HUES48 (cell line): ENCODE data around the gene G6PC1.
"Not testable (repeated sequence)": the region's sequence is repeated elsewhere in the genome, so short reads cannot be mapped to it uniquely, and the experiment has no call there.

ENCODE experiments used
- H3K27ac ChIP-seq: one replicate; pipeline ENCODE4 v1.7.0; 2013; ENCODE audit warnings: low read depth, low read length, inconsistent platforms
- H3K27me3 ChIP-seq: 2 replicates; pipeline ENCODE4 v1.6.1; 2013; ENCODE audit warnings: mild to moderate bottlenecking, low read length; ENCODE audit not compliant: control insufficient read depth, insufficient read depth
- H3K36me3 ChIP-seq: 2 replicates; pipeline ENCODE4 v1.6.1; 2013; ENCODE audit warnings: low read length; ENCODE audit not compliant: control insufficient read depth, insufficient read depth
- H3K4me1 ChIP-seq: 2 replicates; pipeline ENCODE4 v1.6.1; 2013; ENCODE audit warnings: mild to moderate bottlenecking, low read length; ENCODE audit not compliant: control insufficient read depth, insufficient read depth
- H3K4me3 ChIP-seq: 2 replicates; pipeline ENCODE4 v1.5.1; 2013; ENCODE audit warnings: mild to moderate bottlenecking, low read depth, low read length
- H3K9ac ChIP-seq: 2 replicates; pipeline ENCODE4 v1.6.1; 2013; ENCODE audit warnings: mild to moderate bottlenecking, low read depth, low read length, moderate library complexity
- H3K9me3 ChIP-seq: 2 replicates; pipeline ENCODE4 v1.6.1; 2013; ENCODE audit warnings: low read length; ENCODE audit not compliant: control insufficient read depth, insufficient read depth

G6PC1 gene

DNA sequence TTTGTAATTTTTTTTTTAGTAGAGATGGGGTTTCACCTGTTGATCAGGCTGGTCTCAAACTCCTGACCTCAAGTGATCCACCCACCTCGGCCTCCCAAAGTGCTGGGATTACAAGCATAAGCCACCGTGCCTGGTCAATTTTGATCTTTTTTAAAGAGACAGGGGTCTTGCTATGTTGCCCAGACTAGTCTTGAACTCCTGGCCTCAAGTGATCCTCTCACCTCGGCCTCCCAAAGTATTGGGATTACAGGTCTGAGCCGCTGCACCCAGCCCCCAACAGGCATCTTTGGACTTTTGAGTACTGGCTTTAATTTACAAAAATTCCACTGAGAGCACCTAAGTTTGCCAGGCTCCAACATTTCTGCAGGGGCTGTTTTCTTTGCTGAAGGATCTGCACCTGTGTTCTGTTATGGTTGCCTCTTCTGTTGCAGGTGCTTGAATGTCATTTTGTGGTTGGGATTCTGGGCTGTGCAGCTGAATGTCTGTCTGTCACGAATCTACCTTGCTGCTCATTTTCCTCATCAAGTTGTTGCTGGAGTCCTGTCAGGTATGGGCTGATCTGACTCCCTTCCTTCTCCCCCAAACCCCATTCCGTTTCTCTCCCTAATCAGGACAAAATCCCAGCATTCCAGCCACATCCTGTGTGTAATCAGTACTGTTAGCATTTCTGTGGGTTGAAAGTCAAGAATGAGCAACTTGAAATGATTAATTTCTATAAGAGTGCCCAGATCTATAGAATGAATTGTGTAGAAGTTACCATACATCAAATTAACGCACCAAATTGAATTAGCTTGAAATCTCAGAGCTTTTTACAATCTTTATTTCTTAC lies 8.5 kb downstream of the G6PC1 start:
- Histone ChIP-seq H3K9ac (no peak overlapping the region), H3K27me3 (no peaks in the 10 kb centered on the region), H3K36me3 (no peaks in the 10 kb centered on the region), H3K9me3 (no peaks in the 10 kb centered on the region), H3K4me1 (no peaks in the 10 kb centered on the region), H3K4me3 (no peak overlapping the region), H3K27ac (no peak overlapping the region)

DNA sequence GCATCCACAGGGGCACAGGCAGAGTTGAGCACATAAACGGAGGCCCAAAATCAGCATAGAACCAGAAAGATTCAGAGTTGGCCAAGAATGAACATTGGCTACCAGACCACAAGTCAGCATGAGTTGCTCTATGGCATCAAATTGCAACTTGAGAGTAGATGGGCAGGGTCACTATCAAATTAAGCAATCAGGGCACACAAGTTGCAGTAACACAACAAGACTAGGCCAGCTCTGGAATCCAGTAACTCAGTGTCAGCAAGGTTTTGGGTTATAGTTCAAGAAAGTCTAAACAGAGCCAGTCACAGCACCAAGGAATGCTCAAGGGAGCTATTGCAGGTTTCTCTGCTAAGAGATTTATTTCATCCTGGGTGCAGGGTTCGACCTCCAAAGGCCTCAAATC lies 12.9 kb downstream of the G6PC1 start:
- Histone ChIP-seq H3K27ac (no peak overlapping the region), H3K9me3 (no peaks in the 10 kb centered on the region), H3K4me1 (peaks cover 6% of the 10 kb centered on the region), H3K4me3 (no peak overlapping the region), H3K36me3 (no peaks in the 10 kb centered on the region), H3K27me3 (no peaks in the 10 kb centered on the region), H3K9ac (no peak overlapping the region)

DNA sequence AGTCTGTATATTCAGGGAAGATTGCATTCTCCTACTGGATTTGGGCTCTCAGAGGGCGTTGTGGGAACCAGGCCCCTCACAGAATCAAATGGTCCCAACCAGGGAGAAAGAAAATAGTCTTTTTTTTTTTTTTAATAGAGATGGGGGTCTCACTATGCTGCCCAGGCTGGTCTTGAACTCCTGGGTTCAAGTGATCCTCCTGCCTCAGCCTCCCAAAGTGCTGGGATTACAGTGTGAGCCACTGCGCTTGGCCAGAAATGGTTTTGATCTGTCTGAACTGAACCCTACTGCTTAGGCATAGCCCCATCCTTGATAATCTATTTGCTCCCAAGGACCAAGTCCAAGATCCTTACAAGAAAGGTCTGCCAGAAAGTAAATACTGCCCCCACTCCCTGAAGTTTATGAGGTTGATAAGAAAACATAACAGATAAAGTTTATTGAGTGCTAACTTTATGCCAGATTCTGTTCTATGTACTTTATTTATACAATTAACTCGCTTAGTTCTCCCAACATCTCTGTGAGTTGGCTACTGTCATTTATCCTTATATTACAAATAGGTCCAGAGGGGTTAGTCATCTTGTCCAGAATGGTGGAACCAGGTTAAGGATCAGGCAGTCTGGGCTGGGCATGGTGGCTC lies 13.5 kb downstream of the G6PC1 start:
- Histone ChIP-seq H3K36me3 (no peaks in the 10 kb centered on the region), H3K27me3 (no peaks in the 10 kb centered on the region), H3K9ac (no peak overlapping the region), H3K4me3 (no peak overlapping the region), H3K4me1 (peaks cover 6% of the 10 kb centered on the region), H3K9me3 (no peaks in the 10 kb centered on the region), H3K27ac (no peak overlapping the region)

DNA sequence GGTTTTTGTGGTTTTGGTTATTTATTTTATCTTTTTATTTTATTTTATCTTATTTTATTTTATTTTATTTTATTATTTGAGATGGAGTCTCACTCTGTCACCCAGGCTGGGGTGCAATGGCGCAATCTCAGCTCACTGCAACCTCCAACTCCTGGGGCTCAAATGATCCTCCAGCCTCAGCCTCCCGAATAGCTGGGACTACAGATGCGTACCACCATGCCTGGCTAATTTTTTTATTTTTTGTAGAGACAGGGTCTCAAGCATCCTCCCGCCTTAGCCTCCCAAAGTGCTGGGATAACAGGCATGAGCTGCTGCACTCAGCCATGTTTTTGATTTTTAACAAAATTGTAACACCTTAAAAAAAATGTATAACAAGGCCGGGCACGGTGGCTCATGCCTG lies 14.7 kb downstream of the G6PC1 start:
- not testable (repeated sequence) for H3K36me3 ChIP-seq, H3K4me1 ChIP-seq, H3K9ac ChIP-seq, H3K27me3 ChIP-seq, H3K9me3 ChIP-seq, H3K27ac ChIP-seq, H3K4me3 ChIP-seq

DNA sequence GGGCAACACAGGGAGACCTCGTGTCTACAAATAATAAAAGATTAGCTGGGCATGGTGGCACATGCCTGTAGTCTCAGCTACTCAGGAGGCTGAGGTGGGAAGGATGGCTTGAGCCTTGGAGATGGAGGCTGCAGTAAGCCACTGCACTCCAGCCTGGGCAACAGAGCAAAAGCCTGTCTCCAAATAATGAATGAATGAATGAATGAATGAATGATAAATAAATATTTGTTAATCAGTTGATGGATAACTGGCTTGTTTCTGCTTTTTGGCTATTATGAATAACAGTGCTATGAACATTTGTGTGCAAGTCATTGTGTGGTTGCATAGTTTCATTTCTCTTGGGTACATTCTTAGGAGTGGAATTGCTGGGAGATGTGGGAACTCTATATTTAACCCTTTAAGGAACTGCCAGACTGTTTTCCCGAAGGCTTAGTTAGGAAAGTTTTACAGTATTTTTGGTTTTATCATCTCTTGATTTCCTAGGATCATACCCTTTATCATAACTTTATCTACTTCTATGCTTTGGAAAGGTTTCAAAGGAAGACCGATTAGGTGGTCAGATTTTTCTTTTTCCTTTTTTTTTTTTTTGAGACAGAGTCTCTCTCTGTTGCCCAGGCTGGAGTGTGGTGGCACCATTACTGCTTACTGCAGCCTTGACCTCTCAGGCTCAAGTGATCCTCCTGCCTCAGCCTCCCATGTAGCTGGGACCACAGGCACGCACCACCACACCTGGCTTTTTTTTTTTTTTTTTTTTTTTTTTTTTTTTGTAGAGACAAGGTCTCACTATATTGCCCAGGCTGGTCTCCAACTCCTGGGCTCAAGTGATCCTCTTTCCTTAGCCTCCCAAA lies 16.0 kb downstream of the G6PC1 start:
- not testable (repeated sequence) for H3K27ac ChIP-seq, H3K9ac ChIP-seq, H3K9me3 ChIP-seq, H3K36me3 ChIP-seq, H3K27me3 ChIP-seq, H3K4me3 ChIP-seq
- H3K4me1 ChIP-seq = peaks cover 11% of the 10 kb centered on the region

DNA sequence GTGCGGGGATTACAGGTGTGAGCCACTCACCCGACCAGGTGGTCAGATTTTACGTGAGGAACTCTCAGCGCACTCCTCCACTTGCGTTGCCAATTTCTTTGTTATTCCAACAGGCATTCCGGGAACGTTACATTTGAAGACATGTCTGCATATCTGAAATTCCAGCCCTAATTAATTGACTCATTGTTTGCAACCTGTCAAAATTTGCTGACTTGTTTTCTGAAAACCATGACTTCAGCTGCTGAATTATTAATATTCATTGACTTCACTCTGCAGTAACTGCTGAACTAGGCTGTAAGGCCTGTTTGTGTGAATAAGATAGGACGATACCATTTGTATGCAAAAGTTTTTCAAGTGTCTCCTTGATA lies 16.6 kb downstream of the G6PC1 start:
- no peak overlapping the region for H3K9ac ChIP-seq
- no peaks in the 10 kb centered on the region for H3K36me3 ChIP-seq
- no peak overlapping the region for H3K27ac ChIP-seq
- no peaks in the 10 kb centered on the region for H3K9me3 ChIP-seq
- no peaks in the 10 kb centered on the region for H3K27me3 ChIP-seq
- peaks cover 11% of the 10 kb centered on the region for H3K4me1 ChIP-seq
- no peak overlapping the region for H3K4me3 ChIP-seq

DNA sequence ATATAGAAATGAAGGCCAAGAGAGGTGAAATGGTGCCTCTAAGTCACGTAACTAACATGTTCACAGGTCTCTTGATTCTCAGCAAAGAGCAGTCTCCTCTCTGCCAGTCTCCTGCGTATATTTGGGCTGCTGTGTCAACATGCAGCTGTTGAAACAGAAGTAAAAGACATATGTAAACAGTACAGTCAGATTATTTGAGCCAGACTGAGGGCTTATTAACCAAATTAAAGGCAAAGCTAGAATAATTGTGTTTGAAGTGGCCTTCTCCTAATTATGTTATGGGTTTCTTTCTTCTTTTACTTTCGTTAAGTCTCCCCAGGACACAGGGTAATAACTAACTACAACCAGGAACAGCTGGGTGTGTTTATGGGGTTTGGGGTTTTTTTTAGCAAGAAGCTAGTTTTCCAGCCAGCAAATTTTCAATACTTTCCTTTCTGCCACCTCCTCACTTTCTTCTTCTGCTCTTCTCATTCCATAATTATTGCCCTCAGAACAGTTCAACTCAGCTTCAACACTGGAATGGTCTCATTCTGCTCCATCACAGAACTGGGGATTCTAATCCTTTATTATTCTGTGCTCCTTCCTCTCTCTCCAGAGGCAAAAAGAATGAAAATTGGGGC lies 18.4 kb downstream of the G6PC1 start:
- Histone ChIP-seq H3K9me3 (no peaks in the 10 kb centered on the region), H3K4me3 (no peak overlapping the region), H3K27ac (no peak overlapping the region), H3K4me1 (peaks cover 11% of the 10 kb centered on the region), H3K27me3 (no peaks in the 10 kb centered on the region), H3K9ac (no peak overlapping the region), H3K36me3 (no peaks in the 10 kb centered on the region)

DNA sequence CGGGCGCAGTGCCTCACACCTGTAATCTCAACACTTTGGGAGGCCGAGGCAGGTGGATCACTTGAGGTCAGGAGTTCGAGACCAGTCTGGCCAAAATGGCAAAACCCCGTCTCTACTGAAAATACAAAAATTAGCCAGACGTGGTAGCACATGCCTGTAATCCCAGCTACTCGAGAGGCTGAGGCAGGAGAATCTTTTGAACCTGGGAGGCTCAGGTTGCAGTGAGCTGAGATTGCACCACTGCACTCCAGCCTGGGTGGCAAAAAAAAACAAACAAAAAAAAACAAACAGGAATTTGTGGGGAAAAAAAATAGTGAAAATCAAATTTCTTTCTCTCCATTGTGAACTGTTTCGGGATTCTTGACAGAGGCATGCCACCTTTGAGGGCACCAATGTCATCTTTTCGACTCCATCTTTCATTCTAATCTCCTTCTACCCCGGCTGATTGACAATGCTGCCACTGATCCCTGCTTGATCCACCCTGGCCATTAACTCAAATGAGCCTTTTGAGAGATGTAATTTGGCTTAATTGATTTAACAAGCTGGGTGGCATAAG lies 19.0 kb downstream of the G6PC1 start:
- not testable (repeated sequence) for H3K4me3 ChIP-seq, H3K27me3 ChIP-seq, H3K36me3 ChIP-seq, H3K27ac ChIP-seq, H3K9me3 ChIP-seq, H3K9ac ChIP-seq
- H3K4me1 ChIP-seq = peaks cover 11% of the 10 kb centered on the region

DNA sequence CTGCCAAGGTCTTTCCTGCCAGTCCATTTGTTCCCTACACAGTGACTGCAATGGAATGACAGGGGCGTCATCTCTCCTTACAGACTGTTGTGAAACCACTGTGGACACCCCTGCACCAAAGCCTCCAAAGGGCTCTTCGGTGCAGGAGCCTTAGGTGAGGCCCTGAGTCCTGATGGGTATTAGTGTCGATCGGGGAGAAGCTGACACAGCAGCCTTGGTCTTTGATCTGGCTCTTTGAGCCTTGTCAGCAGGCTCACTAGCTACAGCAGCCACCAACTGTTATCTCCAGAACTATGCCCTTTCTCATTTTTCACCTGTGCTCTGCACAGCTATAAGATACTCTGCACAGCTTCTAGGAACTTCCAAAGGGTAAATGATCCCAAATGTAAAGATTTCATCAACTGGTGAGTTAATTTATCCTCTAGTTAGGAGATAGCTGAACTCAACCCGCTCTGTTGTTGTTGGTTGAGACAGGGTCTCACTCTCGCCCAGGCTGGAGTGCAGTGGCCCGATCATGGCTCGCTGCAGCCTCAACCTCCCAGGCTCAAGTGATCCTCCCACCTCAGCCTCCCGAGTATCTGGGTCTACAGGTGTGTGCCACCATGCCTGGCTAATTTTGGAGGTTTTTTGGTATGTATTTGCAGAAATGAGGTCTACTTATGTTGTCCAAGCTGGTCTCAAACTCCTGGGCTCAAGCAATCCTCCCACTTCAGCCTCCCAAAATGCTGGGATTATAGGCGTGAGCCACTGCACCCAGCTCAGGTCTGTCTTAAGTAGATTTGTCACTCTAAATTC lies 19.7 kb downstream of the G6PC1 start:
- Histone ChIP-seq H3K36me3 (no peaks in the 10 kb centered on the region), H3K27me3 (no peaks in the 10 kb centered on the region), H3K9ac (no peak overlapping the region), H3K4me3 (no peak overlapping the region), H3K27ac (no peak overlapping the region), H3K4me1 (peaks cover 11% of the 10 kb centered on the region), H3K9me3 (no peaks in the 10 kb centered on the region)

DNA sequence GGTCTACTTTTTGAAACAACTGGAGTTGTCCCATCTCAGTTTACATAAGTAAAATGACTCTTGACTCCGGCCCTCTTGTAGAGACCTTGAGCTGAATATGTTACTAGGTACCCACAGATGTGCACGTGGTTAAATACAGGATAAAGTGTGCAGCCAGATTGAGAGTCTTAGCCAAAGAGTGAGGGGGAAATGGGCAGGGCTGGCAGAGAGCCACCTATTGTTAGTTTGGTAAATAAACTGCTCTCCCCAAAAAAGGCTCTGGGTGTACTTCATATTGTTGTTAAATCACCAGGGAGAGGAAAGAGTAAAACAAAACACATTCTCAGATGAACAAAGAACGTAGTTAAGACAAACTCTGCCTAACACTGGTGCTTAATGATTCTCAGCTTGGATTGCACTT lies 20.3 kb downstream of the G6PC1 start:
- H3K4me1 ChIP-seq = peaks cover 11% of the 10 kb centered on the region
- no peak overlapping the region for H3K27ac ChIP-seq
- no peaks in the 10 kb centered on the region for H3K36me3 ChIP-seq
- H3K4me3 ChIP-seq = no peak overlapping the region
- no peaks in the 10 kb centered on the region for H3K27me3 ChIP-seq
- H3K9me3 ChIP-seq = no peaks in the 10 kb centered on the region
- H3K9ac ChIP-seq = no peak overlapping the region
